Subcutaneous abdominal adipose tissue (tissue), 5 donors: ENCODE results near the gene C17orf78.
"Not testable (repeated sequence)": the region's sequence is repeated elsewhere in the genome, so short reads cannot be mapped to it uniquely, and the experiment has no call there.

ENCODE experiments used
- H3K27ac ChIP-seq: one replicate; pipeline ENCODE4 v1.7.0; 2013; ENCODE audit warnings: low read depth, mild to moderate bottlenecking, inconsistent platforms, low read length, moderate library complexity
- H3K27me3 ChIP-seq, 5 donors: one replicate each; pipeline ENCODE4 v1.7.0; 2013; ENCODE audit warnings: low read length in 5 of 5, inconsistent platforms in 1 of 5; ENCODE audit not compliant: control insufficient read depth in 5 of 5, insufficient read depth in 4 of 5
- H3K36me3 ChIP-seq, 5 donors: one replicate each; pipeline ENCODE4 v1.7.0; 2013; ENCODE audit warnings: low read length in 5 of 5; ENCODE audit not compliant: control insufficient read depth in 5 of 5, insufficient read depth in 5 of 5
- H3K4me1 ChIP-seq, 5 donors: one replicate each; pipeline ENCODE4 v1.7.0; 2013; ENCODE audit warnings: low read length in 5 of 5, mild to moderate bottlenecking in 3 of 5, moderate library complexity in 1 of 5; ENCODE audit not compliant: control insufficient read depth in 5 of 5, insufficient read depth in 5 of 5
- H3K4me3 ChIP-seq, 5 donors: one replicate each; pipeline ENCODE4 v1.7.0; 2013; ENCODE audit warnings: low read length in 5 of 5, low read depth in 1 of 5
- H3K9ac ChIP-seq, 5 donors: one replicate each; pipeline ENCODE4 v1.7.0; 2013; ENCODE audit warnings: low read length in 5 of 5, mild to moderate bottlenecking in 4 of 5, moderate library complexity in 3 of 5
- H3K9me3 ChIP-seq, 5 donors: one replicate each; pipeline ENCODE4 v1.7.0; 2013; ENCODE audit warnings: low read length in 5 of 5; ENCODE audit not compliant: control insufficient read depth in 5 of 5
- donor health status: healthy.
- donor health status: healthy.
- donor health status: healthy.
- donor health status: healthy.
- donor health status: healthy.

C17orf78 gene

DNA sequence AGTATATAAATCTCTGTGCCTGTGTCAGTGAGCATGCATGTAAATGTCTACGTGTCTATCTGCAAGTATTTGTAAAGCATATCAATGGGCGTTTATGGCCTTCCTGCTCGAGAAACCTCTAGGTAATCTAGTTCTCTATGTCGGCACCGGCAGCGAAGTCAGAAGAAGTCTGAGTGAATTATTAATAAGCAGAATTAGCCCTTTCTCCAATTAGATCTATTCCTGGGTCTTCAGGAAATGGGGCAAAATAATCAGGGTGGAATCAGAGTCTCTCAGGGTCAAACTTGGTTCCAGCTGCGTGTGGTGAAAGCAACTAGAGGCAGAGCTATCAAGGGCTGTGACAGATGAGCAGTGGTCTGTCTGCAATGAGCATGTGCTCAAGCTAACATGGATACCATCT lies at the start of gene C17orf78:
Gene C17orf78 (plus strand): TSS at position 280 of the 400 bp plus-strand sequence. CDS start 108 bp downstream, at position 388.
- no peak within 1 kb of the TSS for H3K4me3 ChIP-seq
- no peaks in the 10 kb centered on the region for H3K9me3 ChIP-seq
- H3K27me3 ChIP-seq: no peaks in the 10 kb centered on the region
- H3K36me3 ChIP-seq: no peaks in the 10 kb centered on the region
- H3K9ac ChIP-seq: no peak within 1 kb of the TSS
- H3K27ac ChIP-seq: no peak within 1 kb of the TSS
- H3K4me1 ChIP-seq: peaks cover 0 to 4% (median 0%) of the 10 kb centered on the region in 5 donors

GRCh38 chr17:37327341-37328090 lies 48.3 kb upstream of the C17orf78 start:
- Histone ChIP-seq H3K27me3 (no peaks in the 10 kb centered on the region), H3K36me3 (peaks cover 2 to 18% (median 9%) of the 10 kb centered on the region in 5 donors), H3K4me1 (peaks cover 0 to 15% (median 0%) of the 10 kb centered on the region in 5 donors), H3K27ac (peak overlapping the region; percentile 86), H3K9me3 (no peaks in the 10 kb centered on the region), H3K4me3 (no peak overlapping the region), H3K9ac (peak overlapping the region in 2 of 5 donors; percentile 19 to 58)

DNA sequence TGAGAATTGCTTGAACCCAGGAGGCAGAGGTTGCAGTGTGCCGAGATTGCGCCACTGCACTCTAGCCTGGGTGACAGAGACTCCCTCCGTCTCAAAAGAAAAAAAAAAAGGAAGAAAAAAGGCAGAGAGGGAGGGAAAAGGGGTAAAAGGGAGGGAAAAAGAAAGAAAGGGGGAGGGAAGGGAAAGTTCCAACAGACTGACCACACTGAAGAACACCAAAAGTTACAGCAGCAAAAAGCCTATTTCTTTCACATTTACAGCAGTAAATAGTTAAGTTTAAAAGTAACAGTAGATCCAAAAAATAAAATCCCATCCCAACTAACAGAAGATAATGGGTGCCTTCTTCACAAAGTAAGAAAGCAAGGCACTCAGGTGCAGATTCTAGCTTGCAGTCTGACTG lies 36.9 kb upstream of the C17orf78 start:
- H3K27me3 ChIP-seq: no peaks in the 10 kb centered on the region
- no peak overlapping the region for H3K4me3 ChIP-seq
- H3K4me1 ChIP-seq: peaks cover 0 to 6% (median 0%) of the 10 kb centered on the region in 5 donors
- peaks cover 0 to 4% (median 3%) of the 10 kb centered on the region in 5 donors for H3K36me3 ChIP-seq
- H3K9ac ChIP-seq: peak overlapping the region in 1 of 5 donors; percentile 1
- H3K9me3 ChIP-seq: no peaks in the 10 kb centered on the region
- no peak overlapping the region for H3K27ac ChIP-seq

DNA sequence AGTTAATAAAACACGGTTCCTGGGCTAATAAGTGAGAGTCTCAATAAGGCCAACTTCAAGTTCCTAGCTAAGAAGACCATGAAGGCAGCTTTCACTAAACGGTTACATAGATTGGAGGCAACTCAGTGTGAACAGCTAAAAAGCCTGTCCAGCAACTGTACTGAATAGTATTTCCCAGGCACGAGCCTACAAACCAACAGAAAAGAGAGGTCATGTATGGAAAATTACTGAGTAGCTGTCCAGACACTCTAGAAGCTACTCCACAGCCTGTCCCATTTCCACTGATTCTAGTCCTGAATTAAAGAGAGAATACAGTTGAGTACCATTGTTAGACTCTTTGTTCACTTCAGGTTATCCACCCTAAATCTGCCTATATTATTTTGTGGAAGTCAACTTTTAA lies 36.5 kb upstream of the C17orf78 start:
- peaks cover 0 to 6% (median 0%) of the 10 kb centered on the region in 5 donors for H3K4me1 ChIP-seq
- peak overlapping the region in 1 of 5 donors; percentile 1 for H3K9ac ChIP-seq
- peaks cover 0 to 4% (median 3%) of the 10 kb centered on the region in 5 donors for H3K36me3 ChIP-seq
- no peaks in the 10 kb centered on the region for H3K27me3 ChIP-seq
- H3K9me3 ChIP-seq: no peaks in the 10 kb centered on the region
- H3K4me3 ChIP-seq: no peak overlapping the region
- H3K27ac ChIP-seq: no peak overlapping the region

DNA sequence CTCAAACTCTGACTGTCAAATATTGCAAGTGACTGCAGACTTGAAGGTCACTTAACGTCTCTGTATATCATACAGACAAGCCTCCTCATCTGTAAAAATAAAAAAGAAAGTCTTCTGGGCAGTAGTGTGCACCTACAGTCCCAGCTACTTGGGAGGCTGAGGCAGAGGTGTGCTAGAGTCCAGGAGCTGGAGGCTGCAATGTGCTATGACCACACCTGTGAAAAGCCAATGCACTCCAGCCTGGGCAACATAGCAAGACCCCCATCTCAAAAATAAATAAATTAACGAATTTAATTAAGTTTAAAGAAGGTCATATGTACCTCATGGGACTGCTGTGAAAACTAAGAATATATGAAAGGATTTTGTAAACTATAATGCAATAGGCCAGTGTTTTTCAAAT lies 35.0 kb upstream of the C17orf78 start:
- Histone ChIP-seq H3K9ac (no peak overlapping the region), H3K4me1 (peaks cover 0 to 6% (median 0%) of the 10 kb centered on the region in 5 donors), H3K4me3 (no peak overlapping the region), H3K27me3 (no peaks in the 10 kb centered on the region), H3K36me3 (peaks cover 0 to 6% (median 3%) of the 10 kb centered on the region in 5 donors), H3K9me3 (no peaks in the 10 kb centered on the region), H3K27ac (no peak overlapping the region)

GRCh38 chr17:37342589-37342988 lies 33.2 kb upstream of the C17orf78 start:
- no peaks in the 10 kb centered on the region for H3K9me3 ChIP-seq
- H3K4me3 ChIP-seq: no peak overlapping the region
- no peaks in the 10 kb centered on the region for H3K27me3 ChIP-seq
- no peak overlapping the region for H3K27ac ChIP-seq
- H3K36me3 ChIP-seq: peaks cover 0 to 2% (median 0%) of the 10 kb centered on the region in 5 donors
- no peak overlapping the region for H3K9ac ChIP-seq
- peaks cover 0 to 6% (median 0%) of the 10 kb centered on the region in 5 donors for H3K4me1 ChIP-seq

GRCh38 chr17:37344519-37344918 lies 31.3 kb upstream of the C17orf78 start:
- Histone ChIP-seq H3K4me1 (no peaks in the 10 kb centered on the region), H3K27me3 (no peaks in the 10 kb centered on the region), H3K27ac (no peak overlapping the region), H3K9me3 (no peaks in the 10 kb centered on the region), H3K9ac (no peak overlapping the region), H3K4me3 (no peak overlapping the region), H3K36me3 (peaks cover 0 to 2% (median 0%) of the 10 kb centered on the region in 5 donors)

DNA sequence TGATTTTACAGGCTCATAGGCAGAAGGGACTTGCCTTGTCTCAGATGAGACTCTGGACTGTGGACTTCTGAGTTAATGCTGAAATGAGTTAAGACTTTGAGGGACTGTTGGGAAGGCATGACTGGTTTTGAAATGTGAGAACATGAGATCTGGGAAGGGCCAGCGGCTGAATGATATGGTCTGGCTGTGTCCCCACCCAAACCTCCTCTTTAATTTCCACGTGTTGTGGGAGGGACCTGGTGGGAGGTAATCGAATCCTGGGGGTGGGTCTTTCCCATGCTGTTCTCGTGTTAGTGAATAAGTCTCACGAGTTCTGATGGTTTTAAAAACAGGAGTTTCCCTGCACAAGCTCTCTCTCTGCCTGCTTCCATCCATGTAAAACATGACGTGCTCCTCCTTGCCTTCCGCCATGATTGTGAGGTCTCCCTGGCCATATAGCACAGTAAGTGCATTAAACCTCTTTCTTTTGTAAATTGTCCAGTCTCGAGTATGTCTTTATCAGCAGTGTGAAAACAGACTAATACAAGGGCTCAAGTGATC lies 28.9 kb upstream of the C17orf78 start:
- H3K4me1 ChIP-seq, H3K9me3 ChIP-seq, H3K4me3 ChIP-seq, H3K27me3 ChIP-seq, H3K36me3 ChIP-seq, H3K27ac ChIP-seq, H3K9ac ChIP-seq: not testable (repeated sequence)

- H3K36me3 ChIP-seq, H3K27me3 ChIP-seq, H3K9me3 ChIP-seq, H3K4me3 ChIP-seq: not testable (repeated sequence)
- Histone ChIP-seq H3K9ac (peak overlapping the region in 1 of 5 donors; percentile 66), H3K4me1 (peaks cover 7 to 35% (median 22%) of the 10 kb centered on the region in 5 donors), H3K27ac (peak overlapping the region; percentile 92)
Observed at GRCh38 chr17:37356796-37357569, 18.8 kb upstream of the C17orf78 start.
